LNCAP (cell line): Measurements from ENCODE around the gene CBX8.

Source experiments
- TF ChIP-seq, protein P1 (sequence below): fragments of 450-650 bp; IDR thresholded peaks from 2 replicates; pipeline ENCODE4 v1.5.1; 2017; ENCODE audit warnings: mild to moderate bottlenecking

CBX8 gene

DNA sequence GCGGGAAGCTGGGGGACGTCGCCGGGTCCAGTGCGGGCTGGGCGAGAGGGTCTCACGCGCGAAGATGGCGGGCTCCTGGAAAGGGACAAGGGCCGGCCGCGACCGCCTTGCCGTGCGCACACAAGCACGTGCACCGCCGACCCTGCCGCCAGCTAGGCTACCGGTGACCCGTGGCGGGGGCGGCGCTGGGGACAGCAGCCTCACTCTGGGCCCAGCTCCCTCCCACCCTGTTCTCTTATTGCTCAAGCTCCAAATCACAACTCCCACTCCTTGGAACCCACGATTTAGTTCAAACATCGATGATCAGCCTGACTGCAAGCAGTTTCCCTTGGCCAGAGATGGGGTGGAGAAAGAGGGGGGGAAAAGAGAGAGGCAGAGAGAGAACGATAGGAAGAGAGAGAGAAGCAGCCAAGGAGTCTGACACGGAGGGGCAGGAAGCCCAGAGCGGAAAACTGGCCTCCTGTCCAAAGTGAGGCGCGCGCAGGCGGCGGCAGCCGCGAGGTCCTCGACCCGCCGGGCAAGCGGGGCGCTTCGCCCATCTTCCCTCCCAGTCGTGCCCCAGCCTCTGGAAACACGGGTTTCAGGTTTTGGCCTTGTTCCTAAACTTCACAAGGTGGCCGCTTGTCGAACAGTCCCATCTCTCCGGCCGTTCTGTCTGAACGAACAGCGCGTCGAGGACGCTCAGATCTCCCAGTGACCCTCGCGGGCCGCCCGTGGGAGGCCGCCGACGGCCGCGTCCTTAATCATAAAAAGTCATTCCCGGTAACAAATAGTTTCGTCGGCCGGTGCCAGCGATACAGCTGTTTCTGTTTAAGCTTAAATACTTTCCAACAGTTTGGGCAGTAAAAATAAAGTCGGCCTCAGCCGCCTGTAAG, 1.7 kb upstream of the CBX8 start:
- TF ChIP-seq, protein P1, sequence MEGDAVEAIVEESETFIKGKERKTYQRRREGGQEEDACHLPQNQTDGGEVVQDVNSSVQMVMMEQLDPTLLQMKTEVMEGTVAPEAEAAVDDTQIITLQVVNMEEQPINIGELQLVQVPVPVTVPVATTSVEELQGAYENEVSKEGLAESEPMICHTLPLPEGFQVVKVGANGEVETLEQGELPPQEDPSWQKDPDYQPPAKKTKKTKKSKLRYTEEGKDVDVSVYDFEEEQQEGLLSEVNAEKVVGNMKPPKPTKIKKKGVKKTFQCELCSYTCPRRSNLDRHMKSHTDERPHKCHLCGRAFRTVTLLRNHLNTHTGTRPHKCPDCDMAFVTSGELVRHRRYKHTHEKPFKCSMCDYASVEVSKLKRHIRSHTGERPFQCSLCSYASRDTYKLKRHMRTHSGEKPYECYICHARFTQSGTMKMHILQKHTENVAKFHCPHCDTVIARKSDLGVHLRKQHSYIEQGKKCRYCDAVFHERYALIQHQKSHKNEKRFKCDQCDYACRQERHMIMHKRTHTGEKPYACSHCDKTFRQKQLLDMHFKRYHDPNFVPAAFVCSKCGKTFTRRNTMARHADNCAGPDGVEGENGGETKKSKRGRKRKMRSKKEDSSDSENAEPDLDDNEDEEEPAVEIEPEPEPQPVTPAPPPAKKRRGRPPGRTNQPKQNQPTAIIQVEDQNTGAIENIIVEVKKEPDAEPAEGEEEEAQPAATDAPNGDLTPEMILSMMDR: no peak

GRCh38 chr17:79797492-79798298, 818 bp upstream of the CBX8 start:
- TF ChIP-seq, protein P1: no peak

DNA sequence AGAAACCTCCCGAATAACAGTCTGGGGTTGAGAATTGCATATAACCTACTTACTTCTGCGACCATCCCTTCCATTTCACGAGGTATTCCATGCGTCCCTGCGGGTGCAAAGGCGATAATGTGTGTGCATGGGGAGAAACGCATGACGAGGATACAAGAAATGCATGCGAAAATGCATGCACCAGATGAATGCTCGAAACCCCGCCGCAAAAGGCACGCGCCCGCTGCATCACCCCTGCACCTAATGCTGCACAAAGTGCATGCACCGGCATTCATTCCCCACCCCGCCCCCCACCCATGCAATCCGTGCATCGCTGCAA, 474 bp downstream of the CBX8 start:
- TF ChIP-seq, protein P1: no peak

DNA sequence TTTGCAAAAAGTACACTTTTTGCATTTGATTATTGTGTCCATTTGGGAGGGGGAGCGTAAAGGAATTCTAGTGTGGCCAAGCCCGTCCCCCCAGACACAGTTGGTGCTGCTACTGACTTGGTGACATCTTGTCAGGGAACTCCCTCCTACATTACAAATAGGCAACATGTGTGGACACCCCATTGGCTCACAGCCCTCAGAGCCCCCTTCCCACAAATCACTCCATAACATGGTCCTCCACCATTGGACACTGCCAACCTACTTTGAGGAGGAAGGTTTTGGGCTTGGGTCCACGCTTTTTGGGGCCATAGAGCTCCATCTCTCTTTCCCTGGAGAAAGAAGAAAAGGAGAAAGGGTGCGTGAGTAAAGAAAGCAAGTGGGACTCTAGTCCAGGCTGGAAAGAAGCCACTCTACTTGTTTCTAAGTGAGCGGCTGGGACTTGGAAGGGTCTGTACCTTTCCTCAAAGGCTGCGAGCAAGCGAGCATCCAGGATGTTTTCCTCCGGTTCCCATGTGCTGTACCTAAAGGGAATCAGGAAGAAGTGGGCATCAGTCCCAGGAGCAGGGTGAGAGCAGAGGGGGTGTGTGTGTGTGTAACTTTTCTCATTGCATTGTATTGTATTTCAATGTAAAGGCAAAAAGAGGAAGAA, 958 bp downstream of the CBX8 start:
- TF ChIP-seq, protein P1: no peak

DNA sequence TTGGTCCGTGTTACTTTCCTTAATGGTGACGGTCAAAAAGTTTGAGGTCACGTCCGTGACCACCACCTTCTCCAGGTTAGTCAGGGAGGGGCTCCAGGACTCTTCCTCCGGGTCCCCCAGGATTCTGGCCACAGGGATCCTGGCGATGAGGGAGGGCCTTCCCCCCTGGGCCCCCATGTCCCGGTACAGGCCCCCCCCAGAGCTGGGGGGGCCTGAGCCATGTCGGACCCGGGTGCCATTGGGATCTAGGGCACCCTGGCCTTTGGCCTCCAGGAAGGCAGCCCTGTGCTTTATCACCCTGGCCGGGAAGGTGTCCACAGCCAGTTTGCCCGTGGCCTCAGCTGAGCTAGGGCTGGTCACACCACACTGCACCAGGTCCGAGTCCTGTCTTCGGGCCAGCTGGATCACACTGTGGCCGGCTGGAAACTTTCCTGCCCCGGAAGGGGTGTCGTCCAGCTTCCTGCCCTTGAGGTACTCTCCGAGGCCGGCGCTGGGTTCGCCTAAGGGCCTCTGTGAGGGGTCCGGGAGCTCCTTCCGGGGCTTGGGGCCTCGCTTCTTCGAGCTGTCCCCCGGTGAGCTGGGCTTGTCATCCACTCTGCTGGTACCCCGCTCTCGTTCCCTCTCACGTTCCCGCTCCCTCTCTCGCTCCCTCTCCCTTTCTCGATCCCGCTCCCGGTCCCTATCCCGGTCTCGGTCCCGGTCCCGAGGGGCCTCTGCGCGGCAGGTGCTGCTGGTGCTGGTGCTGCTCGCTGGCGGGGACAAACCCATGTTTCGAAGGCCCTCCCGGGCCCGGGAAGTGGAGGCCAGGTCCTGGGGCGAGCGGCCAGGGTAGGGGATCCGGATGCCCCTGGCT, 2.0 kb downstream of the CBX8 start:
- TF ChIP-seq, protein P1: no peak

GRCh38 chr17:79793924-79794304, 3.0 kb downstream of the CBX8 start:
- TF ChIP-seq, protein P1: no peak
